NCI-H69 (cell line): ENCODE data around the gene DOK6.
"Not testable (repeated sequence)": the region's sequence is repeated elsewhere in the genome, so short reads cannot be mapped to it uniquely, and the experiment has no call there.

Experiments
- DNase-seq: peaks from one replicate; lab custom pipeline; 2025; lab: John Stamatoyannopoulos, UW

DOK6 gene

DNA sequence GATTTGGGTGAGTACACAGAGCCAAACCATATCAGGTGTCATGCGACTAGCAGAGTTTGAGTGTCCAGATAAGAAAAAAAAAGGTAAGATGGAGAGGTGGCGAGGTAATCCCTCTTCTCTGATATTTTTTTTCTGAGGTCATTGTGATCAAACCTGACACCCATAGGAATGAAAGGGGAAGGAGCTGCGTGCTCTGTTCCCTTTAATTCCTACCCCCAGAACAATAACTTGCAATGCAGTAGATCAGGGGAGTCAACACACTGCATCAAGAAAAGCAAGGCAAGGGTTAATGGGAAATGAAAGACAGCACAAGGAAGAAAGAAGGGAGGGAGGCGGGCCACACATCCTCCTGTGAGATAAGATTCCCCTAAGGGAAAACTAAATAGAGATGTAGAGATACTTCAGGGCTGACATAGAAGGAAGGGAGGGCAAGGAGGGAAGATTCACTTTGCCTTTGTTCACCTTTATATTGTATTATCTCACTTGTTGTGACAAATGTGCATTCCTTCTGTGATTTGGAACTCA, 414.2 kb downstream of the DOK6 start:
- no peak for DNase-seq

DNA sequence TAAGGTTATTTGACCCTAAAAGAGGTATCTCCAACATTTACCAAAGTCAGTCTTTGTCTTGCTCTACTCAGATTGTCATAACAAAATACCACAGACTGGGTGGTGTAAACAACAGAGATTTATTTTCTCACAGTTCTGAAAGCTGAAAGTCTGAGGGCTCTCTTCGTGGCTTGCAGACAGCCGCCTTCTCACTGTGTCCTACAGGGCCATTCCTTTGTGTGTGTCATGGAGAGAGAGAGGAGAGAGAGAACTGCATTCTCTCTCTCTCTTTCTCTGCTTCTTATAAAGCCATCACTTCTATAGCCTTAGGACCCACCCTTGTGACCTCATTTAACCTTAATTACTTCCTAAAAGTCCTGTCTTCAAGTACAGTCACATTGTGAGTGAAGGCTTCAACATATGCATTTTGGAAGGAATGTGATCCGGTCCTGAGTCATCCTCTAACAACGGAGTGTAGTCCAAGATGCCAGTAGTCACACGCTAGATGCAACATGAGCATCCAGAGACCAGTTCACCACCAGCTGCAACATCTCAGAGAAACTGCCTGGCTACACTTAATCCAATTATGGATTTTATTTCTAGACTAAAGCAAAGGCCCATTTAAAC, 416.8 kb downstream of the DOK6 start:
- DNase-seq, result no peak

GRCh38 chr18:69819460-69819859, 418.8 kb downstream of the DOK6 start:
- no peak for DNase-seq

- DNase-seq, result no peak
These were observed 419.9 kb downstream of the DOK6 start for GRCh38 chr18:69820538-69820937.

- no peak for DNase-seq
These were observed 429.5 kb downstream of the DOK6 start for GRCh38 chr18:69830189-69830588.

GRCh38 chr18:69834980-69835379, 434.3 kb downstream of the DOK6 start:
- not testable (repeated sequence) for DNase-seq

DNA sequence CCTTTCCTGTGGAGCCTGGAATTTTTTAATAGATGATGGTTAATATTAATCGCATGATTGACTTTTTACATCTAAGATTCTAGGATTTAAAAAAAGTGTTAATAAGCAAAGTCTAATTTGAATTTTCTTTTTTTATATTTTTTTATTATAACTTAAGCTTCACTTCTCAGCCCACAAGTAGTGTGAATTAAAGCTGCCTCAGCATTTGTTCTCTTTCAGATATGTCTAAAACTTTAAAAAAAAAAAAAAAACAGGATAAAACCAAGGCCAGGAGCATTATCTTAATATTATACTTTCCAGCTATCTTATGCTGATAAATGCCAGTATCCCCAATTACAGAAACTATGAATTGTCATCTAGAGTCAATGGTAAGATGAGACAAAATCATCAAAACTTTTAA, 437.3 kb downstream of the DOK6 start:
- no peak for DNase-seq

DNA sequence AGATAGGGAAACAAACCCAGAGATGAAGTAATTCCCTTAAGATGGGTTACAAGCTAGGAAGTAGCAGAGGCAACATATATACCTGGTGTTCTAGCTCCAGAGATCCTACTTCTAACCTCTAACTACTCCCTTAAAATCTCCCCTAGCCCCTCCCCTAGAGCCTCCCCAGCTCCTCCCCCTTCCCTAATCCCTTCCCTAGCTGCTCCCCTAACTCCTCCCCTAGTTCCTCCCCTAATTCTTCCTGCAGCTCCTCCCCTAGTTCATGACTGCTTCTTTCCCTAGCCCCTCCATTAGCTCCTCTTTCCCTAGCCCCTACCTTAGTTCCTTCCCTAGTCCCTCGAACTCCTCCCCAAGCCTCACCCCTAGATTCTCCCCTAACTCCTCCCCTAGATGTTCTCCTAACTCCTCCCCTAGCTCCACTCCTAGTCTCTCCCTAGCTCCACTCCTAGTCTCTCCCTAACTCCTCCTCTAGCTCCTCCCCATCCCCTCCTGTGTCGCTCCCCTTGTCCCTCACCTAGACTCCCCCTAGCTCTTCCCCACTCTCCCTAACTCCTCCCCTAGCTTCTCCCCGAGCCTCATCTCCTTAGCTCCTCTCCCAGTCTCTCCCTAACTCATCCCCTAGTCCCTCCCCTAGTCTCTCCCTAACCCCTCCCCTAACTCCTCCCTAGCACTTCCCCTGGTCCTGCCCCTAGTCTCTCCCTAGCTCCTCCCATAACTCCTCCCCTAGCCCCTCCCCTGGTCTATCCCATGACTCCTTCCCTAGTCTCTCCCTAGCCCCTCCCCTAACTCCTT, 438.1 kb downstream of the DOK6 start:
- DNase-seq, result peak; percentile 93

DNA sequence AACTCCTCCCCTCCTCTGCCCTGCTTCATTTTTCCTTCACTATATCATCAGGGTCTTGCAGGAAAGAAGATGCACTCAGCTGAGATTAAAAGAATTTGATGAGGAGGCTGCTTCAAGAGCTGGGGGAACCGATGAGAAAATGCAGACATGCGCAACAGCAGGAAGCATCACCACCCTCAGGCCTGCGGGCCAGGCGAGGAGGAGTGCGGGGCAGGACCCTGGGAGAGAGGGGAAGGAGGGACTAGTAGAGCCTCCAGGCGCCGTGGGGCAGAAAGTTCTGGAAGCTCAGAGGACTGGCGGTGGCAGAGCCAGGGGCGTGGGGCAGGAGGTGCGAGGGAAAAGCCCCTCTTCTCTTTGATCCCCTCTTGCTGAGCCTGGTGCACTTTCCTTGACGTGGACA, 438.8 kb downstream of the DOK6 start:
- peak; percentile 70 for DNase-seq

DNA sequence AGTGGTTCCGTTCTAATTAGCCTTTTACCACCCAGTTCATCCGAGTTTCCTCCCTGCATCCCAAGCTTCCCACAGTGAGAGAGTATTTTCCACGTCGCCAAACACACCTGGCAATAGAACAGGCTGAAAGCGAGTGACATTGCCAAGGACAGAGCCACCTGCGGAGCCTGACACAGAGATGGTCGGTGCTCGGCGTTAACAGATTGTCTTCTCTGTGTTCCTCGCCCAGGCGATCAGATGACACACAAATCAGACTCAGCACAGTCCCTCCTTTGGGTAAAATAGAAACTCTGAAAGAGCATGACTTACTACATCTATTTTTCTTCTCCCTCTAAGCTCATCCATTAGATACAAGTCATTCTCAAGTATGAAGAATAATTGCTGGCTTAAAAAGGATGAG, 439.3 kb downstream of the DOK6 start:
- peak; percentile 75 for DNase-seq

GRCh38 chr18:69840445-69840844, 439.8 kb downstream of the DOK6 start:
- no peak for DNase-seq

DNA sequence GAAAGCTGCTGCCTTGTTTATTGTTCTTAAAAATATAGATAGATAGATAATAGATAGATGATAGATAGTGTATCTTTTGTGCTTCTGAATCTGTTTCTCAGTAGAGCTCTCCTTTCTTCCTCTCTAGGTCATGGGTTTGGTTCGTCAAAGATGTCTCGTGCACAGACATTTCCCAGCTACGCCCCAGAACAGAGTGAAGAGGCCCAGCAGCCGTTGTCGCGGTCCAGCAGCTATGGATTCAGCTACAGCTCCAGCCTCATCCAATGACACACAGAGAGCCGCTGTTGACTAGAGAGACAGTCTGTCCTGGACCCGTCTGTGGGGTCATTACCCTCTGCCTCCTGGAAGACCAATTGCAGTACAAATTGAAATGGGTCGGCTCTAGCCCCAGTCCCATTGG, 440.4 kb downstream of the DOK6 start:
- no peak for DNase-seq

GRCh38 chr18:69843015-69843414, 442.3 kb downstream of the DOK6 start:
- DNase-seq, result no peak

GRCh38 chr18:69844656-69845055, 444.0 kb downstream of the DOK6 start:
- DNase-seq, result no peak

DNA sequence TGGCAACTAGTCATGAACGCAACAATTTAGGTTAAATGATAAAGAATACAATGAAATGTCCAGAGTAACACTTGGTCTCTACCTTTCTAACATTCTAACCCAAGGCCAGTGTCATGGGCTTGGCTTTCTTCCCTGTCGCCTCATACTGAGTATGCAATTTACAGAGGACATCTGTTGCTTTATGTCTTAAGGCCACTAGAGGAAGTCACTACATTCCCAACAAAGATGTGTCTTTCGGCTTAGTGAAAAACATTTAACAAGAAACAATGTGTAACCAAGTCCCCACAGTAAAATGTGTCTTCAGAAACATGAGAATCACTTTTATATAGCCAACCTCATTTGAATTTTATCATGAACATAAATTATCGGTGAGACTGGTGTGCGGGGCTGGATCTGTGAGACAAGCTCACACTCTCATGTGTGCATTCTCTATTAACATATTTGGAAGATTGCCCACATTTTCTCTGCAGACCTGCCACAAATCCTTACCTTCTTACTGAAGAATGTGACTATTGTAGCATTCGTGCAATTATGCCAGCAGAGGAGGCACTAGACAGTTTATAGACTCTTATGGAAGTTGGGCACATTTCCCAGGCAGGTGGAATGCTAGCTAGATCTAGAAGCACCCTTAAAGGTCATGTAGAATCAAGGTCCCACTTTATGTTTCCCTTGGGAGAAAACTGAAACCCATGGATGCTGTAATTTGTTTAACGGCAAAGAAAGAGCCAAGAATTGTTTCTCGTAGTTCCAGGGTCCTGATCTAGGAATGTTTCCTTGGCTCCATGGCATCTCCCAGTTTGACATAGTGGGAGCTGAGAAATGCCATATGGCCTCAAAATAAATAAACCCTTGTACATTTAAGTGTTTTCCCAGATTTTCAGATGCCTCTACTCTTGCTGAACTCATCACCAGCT, 445.2 kb downstream of the DOK6 start:
- DNase-seq, result peak; percentile 65

DNA sequence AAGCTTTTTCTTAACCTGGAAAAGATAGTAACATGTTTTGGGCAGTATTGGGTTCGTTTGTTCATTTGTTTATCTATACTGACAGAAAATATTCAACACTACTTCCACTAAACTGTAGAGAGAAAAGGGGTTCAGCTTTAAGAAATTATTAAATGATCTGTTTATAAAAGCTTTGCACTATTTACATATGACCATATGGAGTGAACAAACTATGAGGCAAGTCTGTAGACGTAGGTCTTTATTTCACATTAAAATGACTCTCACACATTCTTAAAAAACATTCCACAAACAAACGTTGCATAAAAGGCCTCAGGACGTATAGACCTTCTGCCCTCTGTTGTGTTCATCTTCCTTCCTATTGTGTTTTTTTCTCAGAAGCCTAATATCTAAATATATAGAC, 452.4 kb downstream of the DOK6 start:
- no peak for DNase-seq

DNA sequence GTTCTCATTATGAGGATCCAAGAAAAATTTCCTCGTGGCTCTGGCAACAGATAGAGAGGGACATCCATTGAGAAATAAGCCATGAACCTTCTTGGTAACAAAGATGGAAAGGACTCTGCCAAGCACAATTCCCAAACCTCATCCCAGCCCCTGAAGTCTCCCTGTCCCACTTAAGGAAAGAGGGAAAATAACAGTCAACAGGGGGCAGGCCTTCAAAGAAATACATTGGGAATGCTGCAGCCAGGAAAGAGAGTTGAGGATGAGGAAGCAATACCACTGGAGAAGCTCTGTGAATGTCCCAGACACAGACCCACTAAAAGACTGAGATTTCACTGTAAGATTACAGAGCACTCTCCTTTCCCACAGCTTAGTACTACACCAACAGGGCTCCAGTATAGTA, 453.8 kb downstream of the DOK6 start:
- no peak for DNase-seq

- DNase-seq, result no peak
These were observed 458.2 kb downstream of the DOK6 start for GRCh38 chr18:69858897-69859296.

DNA sequence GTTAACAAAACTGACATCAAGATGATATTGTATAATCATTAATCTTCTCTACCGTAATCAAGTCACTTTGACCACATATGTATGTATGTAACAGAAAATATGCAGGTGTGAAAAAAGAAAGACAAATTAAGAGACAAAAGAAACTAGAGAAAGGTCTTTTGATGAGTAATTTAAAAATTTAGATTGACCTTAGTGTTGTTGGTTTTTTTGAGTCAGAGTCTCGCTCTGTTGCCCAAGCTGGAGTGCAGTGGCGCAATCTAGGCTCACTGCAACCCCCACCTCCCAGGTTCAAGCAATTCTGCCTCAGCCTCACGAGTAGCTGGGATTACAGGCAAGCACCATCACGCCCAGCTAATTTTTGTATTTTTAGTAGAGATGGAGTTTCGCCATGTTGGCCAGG, 464.1 kb downstream of the DOK6 start:
- DNase-seq, result not testable (repeated sequence)

- no peak for DNase-seq
These were observed 465.1 kb downstream of the DOK6 start for GRCh38 chr18:69865776-69866175.

DNA sequence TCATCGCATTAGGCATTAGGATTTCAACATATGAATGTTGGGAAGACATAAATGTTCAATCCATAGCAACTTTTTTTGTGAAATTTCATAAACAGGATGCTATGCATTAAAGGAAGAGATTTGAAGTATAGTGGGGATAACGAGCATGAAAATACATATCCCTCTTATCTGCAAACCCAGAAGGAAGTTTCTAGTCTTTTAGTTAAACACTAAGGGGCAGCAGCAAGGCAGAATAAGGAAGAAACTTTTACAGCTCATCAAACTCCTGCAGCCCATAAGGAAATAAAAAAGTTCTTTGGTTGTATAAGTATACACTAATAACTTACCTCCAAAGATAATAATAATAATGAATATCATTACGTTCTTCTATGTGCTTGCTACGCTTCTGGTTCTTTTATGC, 465.5 kb downstream of the DOK6 start:
- no peak for DNase-seq

GRCh38 chr18:69870736-69871135, 470.0 kb downstream of the DOK6 start:
- DNase-seq, result no peak

DNA sequence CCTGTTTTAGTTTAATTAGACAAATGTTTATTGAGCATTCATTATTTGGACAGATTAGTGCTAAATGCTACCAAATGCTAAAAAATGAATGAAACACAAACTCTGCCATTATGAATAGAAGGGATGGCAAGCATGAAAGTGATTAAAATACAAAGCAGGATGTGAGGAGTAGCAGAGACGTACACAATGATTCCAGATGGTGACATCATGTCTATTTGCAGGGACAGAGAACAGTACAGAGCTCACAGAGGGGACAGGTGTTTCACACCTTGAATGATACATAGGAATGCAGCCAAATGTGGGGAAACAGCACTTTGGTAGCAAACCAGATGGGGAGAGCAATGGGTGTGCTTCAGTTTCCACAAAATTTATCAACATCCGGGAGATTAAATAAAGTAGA, 470.7 kb downstream of the DOK6 start:
- peak; percentile 53 for DNase-seq
